Fibroblast of skin of back (primary cell): Measurements from ENCODE around the gene MUCL1. TPM values are rescaled to one million over a fixed set of nuclear protein-coding genes. Genes with fewer than 3 reads are reported as not detected.
"Not testable (repeated sequence)": the region's sequence is repeated elsewhere in the genome, so short reads cannot be mapped to it uniquely, and the experiment has no call there.

Experiments used
- DNase-seq: peaks from one replicate; pipeline ENCODE4 v3.0.0-alpha.2; 2013
- polyA plus RNA-seq, 2 experiments: library from polyadenylated mRNA; unstranded; fragments of 120-200 nt; gene quantifications; one replicate each; pipeline ENCODE4 v1.2.1, GENCODE V29; 2013; ENCODE audit not compliant: insufficient read length in 2 of 2

Gene MUCL1, protein sequence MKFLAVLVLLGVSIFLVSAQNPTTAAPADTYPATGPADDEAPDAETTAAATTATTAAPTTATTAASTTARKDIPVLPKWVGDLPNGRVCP
- polyA plus RNA-seq (2013, experiment 1 of 2; ENCODE audit: insufficient read length) = not detected
- not detected for polyA plus RNA-seq (2013, experiment 2 of 2; ENCODE audit: insufficient read length)

DNA sequence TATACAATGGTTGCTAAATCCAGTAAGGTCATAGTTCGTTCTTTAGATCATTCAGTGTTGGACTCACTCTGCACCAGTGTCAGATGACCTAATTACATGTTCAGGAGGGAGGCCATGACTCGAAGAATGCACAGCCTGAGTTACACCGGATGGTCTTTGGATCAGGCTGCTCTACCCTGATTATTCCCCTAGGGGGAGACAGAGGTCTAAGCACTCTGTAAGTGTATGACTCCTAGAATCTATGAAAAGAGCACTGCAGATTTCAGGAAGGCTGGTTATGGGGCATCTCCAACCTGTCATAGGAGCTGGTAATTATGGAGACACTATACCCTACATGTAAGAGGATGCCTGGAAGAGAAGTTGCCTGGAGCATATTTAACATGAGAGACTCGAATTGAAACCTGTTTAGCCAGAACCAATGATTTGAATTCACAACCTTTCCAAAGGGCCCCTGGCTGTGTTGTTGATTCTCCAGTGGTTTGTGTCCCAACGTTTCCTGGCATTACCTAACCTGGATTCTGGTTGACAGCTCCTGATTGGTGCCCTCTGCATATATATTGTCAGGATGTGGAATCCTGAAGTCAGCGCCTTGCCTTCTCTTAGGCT lies at the start of gene MUCL1:
MUCL1 (plus strand) TSS at position 584 of the 606 bp plus-strand sequence. CDS start 67 bp downstream, outside the sequence.
- DNase-seq = peak; percentile 57

DNA sequence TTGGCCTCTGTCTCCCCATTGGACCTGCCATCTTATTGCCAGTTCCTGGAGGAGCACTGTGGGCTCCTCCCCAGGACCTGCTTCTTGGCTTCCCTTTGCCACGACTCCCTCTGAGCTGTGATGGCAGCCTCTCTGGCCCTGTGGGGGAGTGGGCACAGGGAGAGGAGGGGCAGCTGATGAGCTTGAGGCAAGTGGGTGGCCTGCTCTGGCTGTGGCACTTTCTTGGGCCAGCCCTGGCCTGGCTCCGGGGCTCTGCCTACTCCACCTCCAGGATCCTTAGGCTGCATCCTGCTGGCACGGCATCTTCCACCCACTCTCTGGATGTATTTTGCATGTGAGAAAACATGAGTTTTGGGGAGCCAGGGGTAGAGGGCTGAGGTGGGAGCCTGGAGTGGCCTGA lies 32.6 kb upstream of the MUCL1 start:
- DNase-seq = no peak

DNA sequence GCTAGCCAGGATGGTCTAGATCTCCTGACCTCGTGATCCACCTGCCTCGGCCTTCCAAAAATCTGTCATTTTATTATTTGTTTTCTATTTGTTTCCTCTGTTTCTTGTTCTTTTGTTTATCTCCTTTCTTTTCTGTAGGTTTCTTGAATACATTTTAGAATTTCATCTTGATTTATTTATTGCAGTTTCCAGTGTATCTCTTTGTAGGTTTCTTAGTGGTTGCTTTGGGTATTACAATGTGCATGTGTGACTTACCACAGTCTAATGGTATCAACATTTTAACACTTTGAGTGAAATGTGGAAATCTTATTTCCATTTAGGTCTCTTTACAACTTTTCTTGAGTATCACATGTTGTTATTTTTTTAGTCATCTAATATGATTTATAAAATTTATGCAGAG lies 29.9 kb upstream of the MUCL1 start:
- no peak for DNase-seq

- no peak for DNase-seq
These were observed 24.8 kb upstream of the MUCL1 start for GRCh38 chr12:54829511-54829910.

DNA sequence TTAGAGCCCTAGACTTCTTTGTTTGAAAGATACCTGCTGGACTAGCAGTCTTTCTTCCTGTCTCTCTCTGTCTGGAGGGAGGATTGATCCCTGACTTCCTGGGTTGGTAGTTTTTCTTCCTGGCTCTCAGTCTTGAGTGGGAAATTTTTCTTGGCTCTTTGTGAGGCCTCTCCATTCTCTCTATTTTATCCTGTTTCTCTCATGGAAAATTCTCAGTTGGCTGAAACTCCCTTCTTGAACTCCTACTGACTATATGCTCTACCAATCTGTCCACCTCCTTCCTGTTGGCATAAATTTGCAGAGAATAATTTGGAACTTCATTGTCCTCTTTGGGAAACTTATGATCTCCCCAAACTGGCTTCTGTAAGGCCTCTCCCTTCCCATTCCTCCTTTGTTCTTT lies 24.1 kb upstream of the MUCL1 start:
- no peak for DNase-seq

DNA sequence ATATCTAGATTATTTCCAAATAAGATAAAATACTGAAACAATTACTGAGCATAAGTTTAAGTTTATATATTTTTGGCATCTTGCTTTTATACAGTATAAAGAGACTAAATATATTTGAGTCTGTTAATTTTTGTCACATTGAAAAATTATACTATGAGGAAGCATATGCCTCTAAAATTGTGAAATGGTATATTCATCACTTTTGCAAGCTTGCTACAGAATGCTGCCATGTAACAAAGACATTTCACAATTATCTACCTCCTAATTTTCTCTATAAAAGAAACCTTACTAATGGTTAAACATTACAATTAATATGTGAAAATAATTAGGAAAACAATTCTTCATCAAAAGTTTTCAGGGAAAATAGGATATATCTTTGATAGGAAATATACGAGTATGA lies 22.7 kb upstream of the MUCL1 start:
- no peak for DNase-seq

- no peak for DNase-seq
These were observed 14.0 kb upstream of the MUCL1 start for GRCh38 chr12:54840244-54840865.

- no peak for DNase-seq
These were observed 3.1 kb downstream of the MUCL1 start for GRCh38 chr12:54857406-54857805.

GRCh38 chr12:54858562-54858961 lies 4.2 kb downstream of the MUCL1 start:
- no peak for DNase-seq

GRCh38 chr12:54859502-54859901 lies 5.2 kb downstream of the MUCL1 start:
- DNase-seq = no peak

DNA sequence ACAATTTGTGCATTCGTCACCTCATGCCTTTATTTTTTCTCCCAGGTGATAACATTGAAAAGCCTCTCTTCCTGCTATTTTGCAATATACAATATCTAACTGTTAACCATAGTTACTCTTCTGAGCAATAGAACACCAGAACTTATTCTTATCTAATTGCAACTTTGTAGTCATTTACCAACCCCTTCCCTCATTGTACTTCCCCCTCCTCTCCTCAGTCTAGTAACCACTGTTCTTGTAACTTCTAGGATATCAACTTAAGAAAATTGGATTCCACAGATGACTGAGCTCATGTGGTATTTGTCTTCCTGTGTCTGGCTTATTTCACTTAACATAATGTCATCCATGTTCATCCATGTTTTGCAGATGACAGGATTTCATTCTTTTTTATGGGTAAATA lies 7.6 kb downstream of the MUCL1 start:
- no peak for DNase-seq

DNA sequence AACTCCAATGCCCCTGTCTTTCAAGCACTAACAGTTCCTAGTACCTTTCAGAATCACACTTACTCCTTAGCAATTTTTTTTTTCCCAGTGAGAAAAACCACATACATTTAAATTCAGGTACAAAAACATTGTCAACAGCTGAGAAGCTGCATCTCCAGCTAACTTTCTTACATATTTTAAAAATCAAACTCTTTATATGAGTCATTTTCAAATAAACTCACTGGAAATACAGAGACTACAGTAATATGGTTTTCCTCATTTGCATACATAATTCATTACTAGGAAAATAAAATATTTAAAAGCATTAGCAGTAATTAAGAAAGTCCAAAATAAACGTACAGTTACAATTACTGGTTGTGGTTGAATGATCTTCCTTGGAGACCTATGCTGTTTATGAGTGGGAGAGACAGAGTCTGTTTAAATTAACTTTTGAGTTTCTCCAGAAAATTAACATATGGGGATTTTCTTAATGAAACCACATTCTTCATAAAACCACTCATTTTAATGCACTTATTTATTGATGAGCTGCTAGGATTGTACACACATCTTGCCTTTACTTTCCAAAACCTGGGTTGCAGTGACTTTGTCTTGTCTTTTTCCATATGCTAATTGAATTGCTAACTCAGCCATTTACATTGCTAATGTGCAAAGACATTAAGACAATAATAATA lies 9.8 kb downstream of the MUCL1 start:
- no peak for DNase-seq

DNA sequence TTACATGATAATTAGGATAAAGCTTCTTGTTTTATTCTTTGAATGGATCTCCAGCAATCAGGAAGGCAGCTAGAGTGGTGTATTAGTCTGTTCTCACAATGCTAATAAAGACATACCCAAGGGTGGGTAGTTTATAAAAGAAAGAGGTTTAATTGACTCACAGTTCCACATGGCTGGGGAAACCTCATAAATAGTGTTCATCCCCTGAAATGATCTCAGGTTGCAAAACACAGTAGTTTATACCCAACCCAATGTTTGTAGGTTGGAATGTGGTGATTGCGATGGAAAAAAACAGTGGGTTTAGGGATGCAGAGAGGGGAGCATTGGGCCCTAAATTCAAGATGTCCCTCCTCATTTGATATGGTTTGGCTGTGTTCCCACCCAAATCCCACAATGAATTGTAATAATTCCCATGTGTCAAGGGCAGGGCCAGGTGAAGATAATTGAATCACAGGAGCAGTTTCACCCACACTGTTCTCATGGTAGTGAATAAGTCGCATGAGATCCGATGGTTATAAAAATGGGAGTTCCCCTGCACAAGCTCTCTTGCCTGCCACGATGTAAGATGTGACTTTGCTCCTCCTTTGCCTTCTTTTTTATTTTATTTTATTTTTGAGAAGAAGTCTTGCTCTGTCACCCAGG lies 11.5 kb downstream of the MUCL1 start:
- no peak for DNase-seq

DNA sequence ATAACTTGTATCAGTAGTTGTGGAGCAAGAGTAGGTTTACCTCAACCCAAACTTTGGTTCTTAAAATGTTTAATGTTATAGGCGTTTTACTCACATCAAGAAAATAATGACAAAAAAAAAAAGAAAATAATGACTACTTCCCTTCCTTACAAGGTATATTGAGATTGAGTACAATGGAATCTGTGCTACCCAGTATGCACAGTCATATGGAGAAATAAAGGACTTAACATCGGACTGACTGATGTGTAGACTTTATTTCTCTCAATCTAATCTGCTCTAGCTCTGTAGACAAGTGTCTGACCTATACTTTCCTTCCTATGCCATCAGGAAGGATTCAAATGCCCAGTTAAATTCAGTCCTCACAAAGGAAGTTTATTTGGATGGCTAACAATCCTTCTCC lies 14.4 kb downstream of the MUCL1 start:
- no peak for DNase-seq

DNA sequence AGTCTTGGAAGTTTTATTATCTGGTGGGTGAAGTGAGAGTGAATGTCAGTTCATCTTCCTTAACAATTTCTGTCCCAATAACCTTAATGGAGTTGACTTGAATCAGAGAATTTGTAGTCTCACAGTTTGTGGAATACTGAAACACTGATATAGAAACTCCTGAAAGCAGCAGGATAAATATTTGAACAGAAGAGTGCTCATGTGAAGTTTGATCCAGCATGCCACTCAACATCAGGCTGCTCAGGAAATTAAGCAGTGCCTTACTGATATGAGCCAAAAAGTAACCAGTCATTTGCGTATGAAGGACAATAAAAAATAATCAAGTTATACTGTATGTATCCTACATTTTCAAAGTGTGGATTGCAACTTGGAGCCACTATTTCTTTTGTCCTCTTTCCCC lies 15.7 kb downstream of the MUCL1 start:
- DNase-seq = no peak

DNA sequence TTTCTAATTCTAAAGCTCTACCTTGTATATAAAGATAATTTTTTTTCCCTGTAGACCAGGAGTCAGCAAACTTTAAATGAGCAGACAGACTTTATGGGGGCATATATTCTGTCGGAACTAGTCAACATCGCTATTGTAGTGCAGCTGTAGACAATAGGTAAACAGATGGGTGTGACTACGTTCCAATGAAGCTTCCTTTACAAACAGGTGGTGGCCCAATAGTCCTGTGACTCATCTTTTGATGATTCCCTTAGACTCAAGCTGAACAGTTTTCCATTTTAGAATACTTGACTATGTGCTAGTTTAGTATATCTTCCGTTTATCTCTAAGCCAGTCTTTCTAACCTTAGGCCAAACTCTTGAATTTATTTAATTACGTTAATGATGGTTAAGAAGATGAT lies 16.3 kb downstream of the MUCL1 start:
- no peak for DNase-seq

GRCh38 chr12:54879150-54879549 lies 24.8 kb downstream of the MUCL1 start:
- DNase-seq = peak; percentile 52

DNA sequence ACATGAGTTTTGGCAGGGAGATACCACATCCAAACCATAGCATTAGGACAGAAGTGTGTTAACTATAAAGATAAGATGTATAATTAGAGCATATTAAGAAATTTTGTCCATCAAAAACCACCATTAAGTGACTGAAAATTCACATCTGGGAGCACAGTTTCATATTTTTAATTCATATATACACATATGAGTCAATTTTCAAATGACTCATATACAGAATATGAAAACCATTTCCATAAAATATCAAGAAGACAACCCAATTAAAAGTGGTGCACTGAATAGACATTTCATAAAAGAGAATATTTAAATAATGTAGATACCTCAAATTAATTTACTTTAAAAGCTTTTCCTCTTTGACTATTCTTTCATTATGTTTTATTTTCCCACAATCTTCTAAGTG lies 25.3 kb downstream of the MUCL1 start:
- peak; percentile 39 for DNase-seq

GRCh38 chr12:54882079-54882478 lies 27.8 kb downstream of the MUCL1 start:
- DNase-seq = no peak

- not testable (repeated sequence) for DNase-seq
These were observed 28.3 kb downstream of the MUCL1 start for GRCh38 chr12:54882597-54882996.

- DNase-seq = not testable (repeated sequence)
These were observed 34.1 kb downstream of the MUCL1 start for GRCh38 chr12:54888428-54888827.

DNA sequence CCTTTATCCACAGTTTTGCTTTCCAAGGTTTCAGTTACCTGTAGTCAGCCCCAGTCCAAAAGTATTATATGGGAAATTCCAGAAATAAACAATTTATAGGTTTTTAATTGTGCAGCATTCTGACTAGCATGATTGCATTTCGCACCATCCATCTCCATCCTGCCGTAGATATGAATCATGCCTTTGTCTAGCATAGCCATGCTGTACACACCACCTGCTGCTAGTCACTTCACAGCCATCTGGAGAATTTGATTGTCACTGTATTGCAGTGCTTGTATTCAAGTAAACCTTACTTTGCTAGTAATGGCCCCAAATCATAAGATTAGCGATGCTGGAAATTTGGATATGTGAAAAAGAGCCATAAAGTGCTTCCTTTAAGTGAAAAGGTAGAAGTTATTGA lies 36.0 kb downstream of the MUCL1 start:
- DNase-seq = no peak
